ENCODE data around the gene MRPL20.

MRPL20 gene

DNA sequence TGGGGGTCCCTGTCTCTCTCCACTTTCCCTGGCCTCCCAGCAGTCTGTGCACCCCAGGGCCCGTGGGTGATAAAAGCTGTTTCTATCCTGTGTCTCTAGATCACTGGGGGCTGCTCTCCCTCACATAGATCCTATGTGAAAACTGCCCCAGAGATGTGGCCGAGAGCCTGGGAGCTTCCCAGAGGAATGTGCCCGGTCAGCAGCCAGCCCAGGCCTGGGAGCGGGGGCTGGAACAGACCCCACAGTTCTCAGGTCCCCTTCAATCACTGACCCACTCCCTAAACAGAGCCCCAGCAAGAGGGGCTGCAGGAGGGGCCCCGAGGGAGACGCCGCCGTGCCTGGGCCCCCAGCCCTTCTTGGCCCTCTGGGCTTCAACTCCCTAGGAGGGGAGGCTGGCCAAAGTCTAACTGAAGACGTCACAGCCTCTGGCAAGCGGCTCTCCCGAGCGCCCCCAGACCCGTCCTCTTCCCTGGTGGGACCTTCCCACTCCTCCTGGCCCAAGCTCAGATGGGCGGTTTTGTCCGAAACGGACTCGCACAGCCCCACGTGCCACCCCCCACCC, 49.1 kb downstream of the MRPL20 start:
- DNase-seq (ENCODE audit: extremely low spot score): no peak
- TF ChIP-seq NFRKB (IDR thresholded peaks at IDR 0.05) (no peak), SP1 (IDR thresholded peaks at IDR 0.05) (no peak)
- ChIA-PET CTCF (interaction anchor here (0.8 kb wide), 1 partner anchor 14 kb away, joined by 4 read pairs; no protein-coding TSS in a partner anchor), POLR2A (interaction anchor here (2.3 kb wide), 1 partner anchor 17 kb away, joined by 8 read pairs; the partner anchor contains the start of gene AURKAIP1)

- TF ChIP-seq FOXK2 (IDR thresholded peaks at IDR 0.05) (no peak), PKNOX1 (IDR thresholded peaks at IDR 0.05) (no peak), SP1 (IDR thresholded peaks at IDR 0.05) (no peak)
- POLR2A ChIA-PET: interaction anchor here (2.3 kb wide), 1 partner anchor 18 kb away, joined by 8 read pairs; the partner anchor contains the start of gene AURKAIP1
- CTCF ChIA-PET: interaction anchor here (0.8 kb wide), 1 partner anchor 15 kb away, joined by 4 read pairs; no protein-coding TSS in a partner anchor
- DNase-seq (ENCODE audit: extremely low spot score): no peak
Observed at GRCh38 chr1:1356796-1357401, 50.2 kb downstream of the MRPL20 start.

GRCh38 chr1:1356166-1356795, 50.8 kb downstream of the MRPL20 start:
- DNase-seq (ENCODE audit: extremely low spot score): no peak

DNA sequence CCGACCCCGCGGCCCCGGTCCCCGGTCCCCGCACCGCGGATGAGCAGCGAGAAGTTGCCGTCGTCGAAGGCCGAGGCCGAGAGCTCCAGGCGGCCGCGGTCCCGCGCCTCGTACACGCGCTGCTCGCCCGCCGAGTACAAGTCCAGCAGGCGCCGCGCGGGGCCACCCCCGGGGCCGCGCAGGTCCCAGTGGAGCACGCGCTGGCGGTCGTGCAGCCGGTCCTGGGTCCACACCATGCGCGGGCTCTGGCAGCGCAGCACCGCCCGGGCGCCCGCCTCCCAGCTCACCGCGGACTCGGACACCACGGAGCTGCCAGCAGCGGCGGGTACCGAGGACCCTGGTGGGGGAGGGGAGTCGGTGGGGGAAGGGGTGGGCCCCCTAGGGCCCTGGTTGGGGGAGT, 51.7 kb downstream of the MRPL20 start:
- no peak for DNase-seq (ENCODE audit: extremely low spot score)
- ChIA-PET CTCF (no interaction called here), POLR2A (interaction anchor here (1.0 kb wide), 1 partner anchor 20 kb away, joined by 3 read pairs; the partner anchor contains the start of gene AURKAIP1)
- TF ChIP-seq BHLHE40 (IDR thresholded peaks at IDR 0.05; ENCODE audit: borderline replicate concordance) (no peak), HDGF (IDR thresholded peaks at IDR 0.05; ENCODE audit: borderline replicate concordance) (no peak), TARDBP (IDR thresholded peaks at IDR 0.05) (no peak), NFRKB (IDR thresholded peaks at IDR 0.05) (no peak), PKNOX1 (IDR thresholded peaks at IDR 0.05) (no peak), L3MBTL2 (conservative IDR thresholded peaks at IDR 0.05) (no peak), CTBP1 (IDR thresholded peaks at IDR 0.05; ENCODE audit: borderline replicate concordance) (no peak), FOXA1 (IDR thresholded peaks at IDR 0.05) (no peak), SP1 (IDR thresholded peaks at IDR 0.05) (no peak), ARNT (IDR thresholded peaks at IDR 0.05) (no peak), ELF4 (IDR thresholded peaks at IDR 0.05) (no peak), SUZ12 (IDR thresholded peaks at IDR 0.05) (no peak)

More at GRCh38 chr1:1356166-1356795, 50.8 kb downstream of the MRPL20 start:
- ChIA-PET POLR2A (interaction anchor here (1.0 kb wide), 1 partner anchor 19 kb away, joined by 3 read pairs; the partner anchor contains the start of gene AURKAIP1), CTCF (no interaction called here)
- no peak for TF ChIP-seq SUZ12 (IDR thresholded peaks at IDR 0.05)
- TF ChIP-seq PKNOX1 (IDR thresholded peaks at IDR 0.05): no peak
- TF ChIP-seq ELF4 (IDR thresholded peaks at IDR 0.05): no peak
- TF ChIP-seq TARDBP (IDR thresholded peaks at IDR 0.05): no peak
- no peak for TF ChIP-seq NFRKB (IDR thresholded peaks at IDR 0.05)
- no peak for TF ChIP-seq ARNT (IDR thresholded peaks at IDR 0.05)
- no peak for TF ChIP-seq SP1 (IDR thresholded peaks at IDR 0.05)
- no peak for TF ChIP-seq LEF1 (IDR thresholded peaks at IDR 0.05; ENCODE audit: borderline replicate concordance)
- TF ChIP-seq HDGF (IDR thresholded peaks at IDR 0.05; ENCODE audit: borderline replicate concordance): no peak

DNA sequence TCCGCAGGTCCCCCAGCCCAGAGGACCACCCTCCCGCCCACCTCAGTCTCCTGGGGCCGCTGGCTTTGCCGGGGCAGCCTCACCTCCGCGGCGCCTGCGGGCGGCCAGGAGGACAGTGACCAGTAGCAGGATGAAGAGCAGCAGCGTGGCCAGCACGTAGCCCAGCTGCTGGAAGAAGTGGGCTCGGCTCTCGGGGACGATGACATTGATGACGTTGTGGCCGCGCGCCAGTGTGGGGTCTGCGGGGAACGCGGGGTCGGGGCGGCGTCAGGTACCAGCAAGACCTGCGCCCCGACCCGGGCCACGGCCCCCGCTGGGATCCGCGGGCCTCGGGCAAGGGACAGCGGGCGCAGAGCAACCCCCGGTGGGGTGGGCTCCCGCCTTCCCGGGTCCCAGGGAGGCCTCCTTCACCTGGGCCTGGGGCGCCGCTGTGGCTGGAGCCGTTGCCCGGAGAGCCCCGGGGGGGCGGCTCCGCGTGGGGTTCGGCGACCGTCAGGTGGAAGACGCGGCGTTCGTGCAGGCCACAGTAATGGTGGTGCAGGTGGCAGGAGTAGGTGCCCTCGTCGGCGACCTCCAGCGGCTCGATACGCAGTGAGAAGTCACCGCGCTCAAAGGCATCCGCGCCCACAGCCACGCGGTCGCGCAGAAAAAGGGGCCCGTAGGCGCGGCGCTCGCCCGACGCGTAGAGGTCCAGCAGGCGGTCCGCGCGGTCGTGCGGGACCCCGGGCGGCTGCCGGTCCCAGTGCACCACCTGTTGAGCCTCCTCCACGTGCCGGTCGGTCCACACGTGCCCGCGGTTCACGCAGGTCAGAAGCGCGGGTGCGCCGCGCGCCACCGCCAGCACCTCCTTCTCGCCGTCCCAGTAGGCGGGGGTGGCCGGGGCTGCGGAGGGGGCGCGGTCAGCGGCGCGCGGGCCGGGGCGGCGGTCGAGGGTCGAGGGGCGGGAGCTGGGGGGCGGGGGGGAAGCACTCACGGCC, 52.5 kb downstream of the MRPL20 start:
- CTCF ChIA-PET: interaction anchor here (1.1 kb wide), 1 partner anchor 17 kb away, joined by 3 read pairs; no protein-coding TSS in a partner anchor
- POLR2A ChIA-PET: interaction anchor here (1.0 to 3.3 kb wide), 4 partner anchors 16 to 53 kb away, joined by 3 to 28 read pairs (median 10); partner anchors contain the start of genes AURKAIP1 and MRPL20
- DNase-seq (ENCODE audit: extremely low spot score): no peak
- TF ChIP-seq LEF1 (IDR thresholded peaks at IDR 0.05; ENCODE audit: borderline replicate concordance) (no peak), FOXM1 (IDR thresholded peaks at IDR 0.05; ENCODE audit: borderline replicate concordance) (no peak), ELF4 (IDR thresholded peaks at IDR 0.05) (no peak), TARDBP (IDR thresholded peaks at IDR 0.05) (no peak), FOXK2 (IDR thresholded peaks at IDR 0.05) (no peak)
